Measurements from ENCODE around the gene ERC1. TPM values are rescaled to one million over a fixed set of nuclear protein-coding genes. Genes with fewer than 3 reads are reported as not detected.

ERC1 gene
- total and polyA plus RNA-seq, 9 of the 15 experiments (the other 6 are each of a cell fraction or from before 2014, with no cell fraction given): 0.74 to 11.8 (median 4.8) TPM

DNA sequence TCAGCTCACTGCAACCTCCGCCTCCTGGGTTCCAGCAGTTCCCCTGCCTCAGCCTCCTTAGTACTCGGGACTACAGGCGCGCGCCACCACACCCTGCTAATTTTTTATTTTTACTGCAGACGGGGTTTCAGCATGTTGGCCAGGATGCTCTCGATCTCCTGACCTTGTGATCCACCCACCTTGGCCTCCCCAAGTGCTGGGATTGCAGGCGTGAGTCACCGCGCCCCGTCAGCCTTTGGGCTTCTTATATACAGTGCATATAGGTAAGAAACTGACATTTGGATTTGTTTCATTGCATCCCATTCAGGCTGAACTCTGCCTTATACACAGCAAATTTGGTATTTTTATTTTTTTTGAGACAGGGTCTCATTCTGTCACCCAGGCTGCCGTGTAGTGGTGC is 176.8 kb downstream of the ERC1 start:
- H3K9ac ChIP-seq (ENCODE audit: insufficient read depth in 1 of 2, low read depth in 2 of 2, low read length in 2 of 2): no peak overlapping the region
- no peaks in the 10 kb centered on the region for H3K79me2 ChIP-seq (ENCODE audit: control insufficient read depth, insufficient read depth, low read length)
- 0 out of 2 replicates have a peak, but pooled peaks cover 4% of the 10 kb centered on the region for H4K20me1 ChIP-seq (replicated peaks; ENCODE audit: control insufficient read depth, insufficient read depth, low read length)
- WGBS (ENCODE audit: insufficient coverage, low coverage, missing lambda C conversion rate): 88% methylated on average over 11 of the region's 12 CpGs
- H3K27me3 ChIP-seq (ENCODE audit: control insufficient read depth in 2 of 2, insufficient read depth in 2 of 2, low read length in 2 of 2): no peaks in the 10 kb centered on the region
- H3K9me1 ChIP-seq (ENCODE audit: control insufficient read depth, insufficient read depth, low read length): no peaks in the 10 kb centered on the region
- no peaks in the 10 kb centered on the region for H3K36me3 ChIP-seq (ENCODE audit: control insufficient read depth, insufficient read depth, low read length)
- no peak overlapping the region for H3K4me2 ChIP-seq (ENCODE audit: insufficient read depth, low read length)
- H3K27ac ChIP-seq (ENCODE audit: extremely low read depth, low read depth, low read length): no peak overlapping the region
- intact Hi-C loops (cut with micrococcal nuclease): no loop called here
- DNase-seq (ENCODE audit: extremely low read depth in 1 of 4, low spot score in 3 of 4) (no peak), FAIRE-seq (no peak), ATAC-seq (no peak)
- no TSS peak for BruUV-seq (replicated peaks)
- ChIA-PET POLR2A (no interaction called here), CTCF (ENCODE audit: low intra/inter-chr PET ratio) (no interaction called here)
- no peaks in the 10 kb centered on the region for H3K9me3 ChIP-seq (replicated peaks; ENCODE audit: control insufficient read depth, insufficient read depth, low read depth, low read length)
- TF ChIP-seq, protein P1, sequence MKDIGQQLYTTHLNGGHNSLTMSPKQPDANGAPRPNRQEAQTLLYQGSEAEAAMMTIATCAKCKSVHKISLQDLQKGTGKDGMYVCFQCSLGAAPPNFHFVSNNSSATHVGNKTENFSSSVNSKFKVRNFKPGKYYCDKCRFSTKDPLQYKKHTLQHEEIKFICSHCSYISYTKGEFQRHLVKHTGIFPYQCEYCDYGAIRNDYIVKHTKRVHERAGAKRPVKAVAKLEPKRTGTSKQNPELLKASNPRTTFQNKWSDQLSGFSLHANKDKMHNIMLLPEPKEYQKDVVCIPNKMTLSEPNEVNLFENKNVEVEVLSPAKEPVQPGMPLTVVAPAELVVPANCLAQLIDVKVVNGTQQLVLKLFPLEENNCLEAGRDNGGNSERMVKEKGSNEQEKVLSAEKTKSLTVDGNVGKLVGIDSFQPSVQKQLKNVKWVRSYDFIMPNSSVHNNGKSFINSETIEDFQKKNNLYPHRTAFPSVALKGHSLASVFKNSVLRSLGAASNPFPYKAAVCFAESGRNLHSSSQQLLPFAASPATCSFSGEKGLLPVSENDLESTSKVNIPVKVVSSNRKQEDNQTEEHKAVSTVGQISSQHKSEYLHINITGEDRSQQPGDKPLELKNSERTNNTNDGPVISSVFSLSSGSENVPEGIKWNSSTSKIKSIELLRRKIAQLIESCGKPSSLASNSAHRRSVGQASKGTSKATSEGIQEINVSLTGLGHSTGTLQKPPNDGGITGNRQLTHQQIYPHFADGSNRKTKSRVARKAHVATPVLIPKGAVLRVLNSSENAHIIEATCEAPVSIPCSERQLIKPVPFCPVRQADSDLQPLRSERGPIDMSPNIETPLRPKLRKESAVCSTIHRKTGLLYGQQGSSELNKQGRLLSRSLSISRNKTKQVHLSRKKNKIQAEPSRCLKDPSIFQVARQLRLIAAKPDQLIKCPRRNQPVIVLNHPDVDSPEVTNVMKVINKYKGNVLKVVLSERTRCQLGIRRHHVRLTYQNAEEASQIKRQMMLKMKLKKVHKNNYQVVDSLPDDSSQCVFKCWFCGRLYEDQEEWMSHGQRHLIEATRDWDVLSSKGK (CRISPR knock-in tag; IDR thresholded peaks at IDR 0.05): no peak
- no peak for TF ChIP-seq CBFA2T2 (conservative IDR thresholded peaks at IDR 0.05)
- no peak overlapping the region for H3K4me3 ChIP-seq
- in situ Hi-C loops (cut with MboI): no loop called here
- H3K4me1 ChIP-seq (replicated peaks in 1 of 2; ENCODE audit: control insufficient read depth in 2 of 2, insufficient read depth in 2 of 2, low read length in 2 of 2): no peaks in the 10 kb centered on the region
- no peak overlapping the region for H2AFZ ChIP-seq (ENCODE audit: low read depth, low read length)

DNA sequence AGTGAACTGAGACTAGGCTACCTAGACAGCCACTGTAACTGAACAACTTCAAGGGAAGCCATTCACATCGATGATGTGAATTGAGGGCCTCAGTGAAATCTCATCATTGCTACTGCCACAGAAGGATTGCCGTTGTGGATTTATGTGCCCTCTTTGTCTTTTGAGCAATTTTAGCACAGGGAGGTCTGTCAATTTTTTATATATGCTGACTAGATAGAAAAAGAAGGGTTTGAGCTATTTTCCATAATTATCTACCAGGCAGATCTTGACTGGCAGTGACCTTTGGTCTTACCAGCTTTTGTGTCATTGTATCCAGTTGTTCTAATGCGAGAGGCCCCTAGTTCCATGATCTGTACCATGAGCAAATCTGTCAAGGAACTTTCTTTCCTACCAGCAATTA is 179.4 kb downstream of the ERC1 start:
- H3K79me2 ChIP-seq (ENCODE audit: control insufficient read depth, insufficient read depth, low read length): no peaks in the 10 kb centered on the region
- in situ Hi-C loops (cut with MboI) (no loop called here), intact Hi-C loops (cut with micrococcal nuclease) (no loop called here)
- BruUV-seq (replicated peaks): no TSS peak
- no peak for FAIRE-seq
- H3K4me3 ChIP-seq: no peak overlapping the region
- H4K20me1 ChIP-seq (replicated peaks; ENCODE audit: control insufficient read depth, insufficient read depth, low read length): 0 out of 2 replicates have a peak, but pooled peaks cover 4% of the 10 kb centered on the region
- DNase-seq (ENCODE audit: extremely low read depth in 1 of 4, low spot score in 3 of 4): no peak
- POLR2A ChIA-PET: no interaction called here
- TF ChIP-seq ZNF717 (CRISPR knock-in tag; IDR thresholded peaks at IDR 0.05) (no peak), ZNF316 (IDR thresholded peaks at IDR 0.05) (peak; percentile 8; the same call in 1 of the 2 replicates), JUNB (CRISPR knock-in tag; conservative IDR thresholded peaks at IDR 0.05) (no peak), C11orf30 (IDR thresholded peaks at IDR 0.05; ENCODE audit: low read depth) (peak; percentile 25; the same call in 1 of the 2 replicates)
- H3K36me3 ChIP-seq (ENCODE audit: control insufficient read depth, insufficient read depth, low read length): no peaks in the 10 kb centered on the region
- 70% methylated on average over 3 of the region's 3 CpGs for WGBS (ENCODE audit: insufficient coverage, low coverage, missing lambda C conversion rate)
- H3K27ac ChIP-seq (ENCODE audit: extremely low read depth, low read depth, low read length): no peak overlapping the region
- no peaks in the 10 kb centered on the region for H3K27me3 ChIP-seq (ENCODE audit: control insufficient read depth in 2 of 2, insufficient read depth in 2 of 2, low read length in 2 of 2)
- H3K4me2 ChIP-seq (ENCODE audit: insufficient read depth, low read length): no peak overlapping the region
- no peaks in the 10 kb centered on the region for H3K4me1 ChIP-seq (replicated peaks in 1 of 2; ENCODE audit: control insufficient read depth in 2 of 2, insufficient read depth in 2 of 2, low read length in 2 of 2)
- H3K9me1 ChIP-seq (ENCODE audit: control insufficient read depth, insufficient read depth, low read length): no peaks in the 10 kb centered on the region
- H3K9ac ChIP-seq (ENCODE audit: insufficient read depth in 1 of 2, low read depth in 2 of 2, low read length in 2 of 2): no peak overlapping the region
- H2AFZ ChIP-seq (ENCODE audit: low read depth, low read length): no peak overlapping the region
- ATAC-seq: no peak
- CTCF ChIA-PET (ENCODE audit: low intra/inter-chr PET ratio): no interaction called here
- H3K9me3 ChIP-seq (replicated peaks; ENCODE audit: control insufficient read depth, insufficient read depth, low read depth, low read length): no peaks in the 10 kb centered on the region

All from K562 (cell line).